K562 (cell line): ENCODE data around the gene CNNM3. TPM values are rescaled to one million over a fixed set of nuclear protein-coding genes. Genes with fewer than 3 reads are reported as not detected.
A peak's percentile ranks its signal among the peaks of the same experiment; 100 is the strongest.

Experiments used
- GABPA ChIP-seq: fragments of 200-800 bp; sonication (Bioruptor generic); conservative IDR thresholded peaks from 2 replicates; pipeline ENCODE4 v1.6.1; 2016; ENCODE audit warnings: low read depth, missing genetic modification characterization, missing compliant biosample characterization
- GATAD2A ChIP-seq: fragments of 450-650 bp; IDR thresholded peaks from 2 replicates; pipeline ENCODE4 v1.6.1; 2017
- ID3 ChIP-seq, 2 experiments: fragments of 250-450 bp in 1 of 2; fragments of 450-650 bp in 1 of 2; sonication (Bioruptor Pico) in 1 of 2; IDR thresholded peaks; 2 replicates each; pipeline versions ENCODE4 v1.6.1 to v1.8.0; 2016 to 2021; ENCODE audit warnings: mild to moderate bottlenecking in 2 of 2, moderate library complexity in 2 of 2, missing compliant biosample characterization in 1 of 2, missing genetic modification characterization in 1 of 2
- MCM2 ChIP-seq: fragments of 450-650 bp; IDR thresholded peaks from 2 replicates; pipeline ENCODE4 v1.6.1; 2017; ENCODE audit warnings: low read depth, mild to moderate bottlenecking
- MEIS2 ChIP-seq: fragments of 450-650 bp; IDR thresholded peaks from 2 replicates; pipeline ENCODE4 v1.6.1; 2014; ENCODE audit warnings: mild to moderate bottlenecking; ENCODE audit not compliant: partially characterized antibody
- NONO ChIP-seq, 2 experiments: fragments of 200-400 bp in 1 of 2; fragments of 450-650 bp in 1 of 2; formaldehyde crosslinking in 1 of 2; IDR thresholded peaks; 2 replicates each; pipeline ENCODE4 v1.6.1; 2017; ENCODE audit warnings: low read depth in 2 of 2, mild to moderate bottlenecking in 2 of 2, moderate library complexity in 2 of 2, low read length in 1 of 2
- NR2F6 ChIP-seq: fragments of 450-650 bp; formaldehyde crosslinking; IDR thresholded peaks from 2 replicates; pipeline ENCODE4 v1.4.0; 2020; ENCODE audit warnings: mild to moderate bottlenecking
- OTX1 ChIP-seq: fragments of 450-650 bp; formaldehyde crosslinking; IDR thresholded peaks from 2 replicates; pipeline ENCODE4 v1.4.0; 2022; ENCODE audit warnings: mild to moderate bottlenecking
- PHB ChIP-seq: fragments of 250-450 bp; sonication (Bioruptor Pico); IDR thresholded peaks from 2 replicates; pipeline ENCODE4 v1.5.0; 2021
- PPARD ChIP-seq: fragments of 250-450 bp; sonication (Bioruptor Pico); IDR thresholded peaks from 2 replicates; pipeline ENCODE4 v1.8.0; 2022; ENCODE audit warnings: inconsistent platforms, mild to moderate bottlenecking, moderate library complexity
- REST ChIP-seq, 2 experiments: fragments of 450-650 bp; formaldehyde crosslinking in 1 of 2; IDR thresholded peaks; 2 replicates each; pipeline versions ENCODE4 v1.4.0 to v1.6.1; 2014 to 2020; ENCODE audit warnings: mild to moderate bottlenecking in 2 of 2, borderline replicate concordance in 1 of 2, low read depth in 1 of 2
- RFX1 ChIP-seq: fragments of 450-650 bp; IDR thresholded peaks from 2 replicates; pipeline ENCODE4 v1.6.1; 2016; ENCODE audit warnings: mild to moderate bottlenecking, moderate library complexity
- SNIP1 ChIP-seq: fragments of 450-650 bp; IDR thresholded peaks from 2 replicates; pipeline ENCODE4 v1.7.1; 2017; ENCODE audit warnings: low read depth, mild to moderate bottlenecking
- SUPT5H ChIP-seq: fragments of 450-650 bp; IDR thresholded peaks from 2 replicates; pipeline ENCODE4 v1.6.1; 2016
- U2AF2 ChIP-seq: fragments of 200-400 bp; formaldehyde crosslinking; optimal IDR thresholded peaks from 2 replicates; pipeline ENCODE3; 2017; ENCODE audit warnings: low read depth, mild to moderate bottlenecking, low read length
- XRCC4 ChIP-seq: IDR thresholded peaks from one replicate; pipeline ENCODE4 v1.6.1; 2011; ENCODE audit not compliant: insufficient read depth, insufficient read length; ENCODE audit errors: extremely low read depth
- ZFPM2 ChIP-seq: fragments of 250-450 bp; sonication (Bioruptor Pico); IDR thresholded peaks from 2 replicates; pipeline ENCODE4 v1.5.1; 2022; ENCODE audit warnings: mild to moderate bottlenecking
- ZNF280A ChIP-seq: fragments of 450-650 bp; IDR thresholded peaks from 2 replicates; pipeline ENCODE4 v1.6.1; 2018; ENCODE audit warnings: mild to moderate bottlenecking, low read depth; ENCODE audit not compliant: partially characterized antibody
- ZNF76 ChIP-seq: fragments of 250-450 bp; sonication (Bioruptor Pico); IDR thresholded peaks from 2 replicates; pipeline ENCODE4 v1.4.0; 2020; ENCODE audit warnings: mild to moderate bottlenecking, moderate library complexity, borderline replicate concordance
- polyA plus RNA-seq, 8 experiments: library from polyadenylated mRNA; depleted of rRNA in 4 of 8; stranded (reverse) in 5 of 8; unstranded in 3 of 8; fragments of >200 nt; fragmentation: Nextera tagmentation in 2 of 8; fragmentation: Illumina TruSeq in 1 of 8; extraction: Ambion mirVana in 2 of 8; extraction: Trizol in 1 of 8; gene quantifications; 2 replicates each; pipeline versions ENCODE4 v1.2.1 to v1.2.3, GENCODE V29; 2011 to 2014; ENCODE audit warnings: inconsistent platforms in 1 of 8, missing spikeins in 1 of 8
- total RNA-seq, 7 experiments: library from RNA; depleted of rRNA in 6 of 7; stranded (reverse); fragments of >200 nt in 6 of 7; fragmentation: Illumina TruSeq in 2 of 7; extraction: Trizol in 2 of 7; gene quantifications; 2 replicates each; pipeline versions ENCODE4 v1.2.1 to v1.2.3, GENCODE V29; 2011 to 2021; ENCODE audit warnings: low replicate concordance in 1 of 7

The CNNM3 gene
- total and polyA plus RNA-seq, 9 of the 15 experiments (the other 6 are each of a cell fraction or from before 2014, with no cell fraction given), result 1.4 to 16.9 (median 6.5) TPM

GRCh38 chr2:96816127-96816835, at the start of gene CNNM3 (continued):
- TF ChIP-seq ZFPM2, result no peak
- TF ChIP-seq NR2F6, result no peak
- TF ChIP-seq RFX1, result no peak
- no peak for TF ChIP-seq ID3 (CRISPR knock-in tag; IDR thresholded peaks at IDR 0.05)
- no peak for TF ChIP-seq ID3 (tag; IDR thresholded peaks at IDR 0.05)
- TF ChIP-seq PHB, result no peak
- TF ChIP-seq OTX1 (CRISPR knock-in tag), result 0 out of 2 replicates have a peak, but pooled peaks have one; percentile 32
- TF ChIP-seq ZNF76, result no peak
- TF ChIP-seq PPARD, result no peak
- TF ChIP-seq ZNF280A, result no peak
- TF ChIP-seq MCM2, result no peak
- TF ChIP-seq GABPA (tag), result peak; percentile 38; the same call in 1 of the 2 replicates
- no peak for TF ChIP-seq GATAD2A
- TF ChIP-seq SNIP1, result no peak
- TF ChIP-seq REST (IDR thresholded peaks at IDR 0.05; ENCODE audit: borderline replicate concordance), result no peak
- TF ChIP-seq REST (CRISPR knock-in tag; IDR thresholded peaks at IDR 0.05; ENCODE audit: low read depth), result peak; percentile 49; the same call in 1 of the 2 replicates
- no peak for TF ChIP-seq XRCC4
- TF ChIP-seq U2AF2, result no peak
- peak; percentile 74 for TF ChIP-seq SUPT5H
- peak; percentile 34 for TF ChIP-seq MEIS2
- TF ChIP-seq NONO (IDR thresholded peaks at IDR 0.05; ENCODE audit: low read depth in 2 of 2, low read length in 1 of 2), result peak; percentile 70 to 83
